Smooth muscle cell (in vitro differentiated cells): ENCODE results near the gene CDX2. TPM values are rescaled to one million over a fixed set of nuclear protein-coding genes. Genes with fewer than 3 reads are reported as not detected.

Experiments used
- DNase-seq: peaks from one replicate; lab custom pipeline; 2025; ENCODE audit not compliant: unreplicated experiment; lab: John Stamatoyannopoulos, UW
- H2AFZ ChIP-seq: fragments of 200-600 bp; sonication (generic); 2 replicates; pipeline ENCODE4 v1.6.0; 2016; ENCODE audit warnings: antibody characterized with exemption, low read depth, mild to moderate bottlenecking
- H3F3A ChIP-seq: fragments of 200-600 bp; sonication (generic); 2 replicates; pipeline ENCODE4 v1.6.0; 2017; ENCODE audit warnings: antibody characterized with exemption, low read depth
- H3K27ac ChIP-seq: fragments of 200-600 bp; sonication (generic); 2 replicates; pipeline ENCODE4 v1.5.1; 2016; ENCODE audit warnings: low read depth, mild to moderate bottlenecking
- H3K27me3 ChIP-seq: fragments of 200-600 bp; sonication (generic); 2 replicates; pipeline ENCODE4 v1.6.1; 2016; ENCODE audit warnings: low read depth, mild to moderate bottlenecking
- H3K36me3 ChIP-seq: fragments of 200-600 bp; sonication (generic); 2 replicates; pipeline ENCODE4 v1.5.1; 2016; ENCODE audit warnings: low read depth
- H3K4me1 ChIP-seq: fragments of 200-600 bp; sonication (generic); 2 replicates; pipeline ENCODE4 v1.5.1; 2016; ENCODE audit warnings: low read depth
- H3K4me2 ChIP-seq: fragments of 200-600 bp; sonication (generic); 2 replicates; pipeline ENCODE4 v1.6.0; 2016; ENCODE audit warnings: mild to moderate bottlenecking
- H3K4me3 ChIP-seq: fragments of 200-600 bp; sonication (generic); 2 replicates; pipeline ENCODE4 v1.5.1; 2016; ENCODE audit warnings: mild to moderate bottlenecking
- H3K79me2 ChIP-seq: fragments of 200-600 bp; sonication (generic); 2 replicates; pipeline ENCODE4 v1.6.0; 2016; ENCODE audit warnings: low read depth, mild to moderate bottlenecking
- H3K9ac ChIP-seq: fragments of 200-600 bp; sonication (generic); 2 replicates; pipeline ENCODE4 v1.6.0; 2016; ENCODE audit warnings: low read depth
- H3K9me3 ChIP-seq: fragments of 200-600 bp; sonication (generic); replicated peaks from 2 replicates; pipeline ENCODE4 v1.5.1; 2016; ENCODE audit warnings: low read depth
- H4K20me1 ChIP-seq: fragments of 200-600 bp; sonication (generic); 2 replicates; pipeline ENCODE4 v1.6.0; 2016; ENCODE audit warnings: low read depth
- CTCF ChIP-seq: fragments of 200-600 bp; sonication (generic); IDR thresholded peaks from 2 replicates; pipeline ENCODE4 v1.5.1; 2017; ENCODE audit warnings: borderline replicate concordance, mild to moderate bottlenecking, antibody characterized with exemption; ENCODE audit not compliant: insufficient read depth, poor library complexity, severe bottlenecking
- WGBS: methylation state at CpG from one replicate; pipeline ENCODE4 v1.1.7; 2016; ENCODE audit warnings: low lambda C conversion rate; 5-methylcytosine and 5-hydroxymethylcytosine counted together
- polyA plus RNA-seq: library from polyadenylated mRNA; unstranded; fragments of >200 nt; fragmentation: Nextera tagmentation; extraction: Ambion mirVana; gene quantifications from 2 replicates; pipeline ENCODE4 v1.2.1, GENCODE V29; 2016
- total RNA-seq: library from RNA; depleted of rRNA; stranded (reverse); fragments of >200 nt; gene quantifications from 2 replicates; pipeline ENCODE4 v1.2.3, GENCODE V29; 2014

CDX2 gene
- total and polyA plus RNA-seq, 2 experiments from 2014 or later, result 0.04 to 0.31 TPM

DNA sequence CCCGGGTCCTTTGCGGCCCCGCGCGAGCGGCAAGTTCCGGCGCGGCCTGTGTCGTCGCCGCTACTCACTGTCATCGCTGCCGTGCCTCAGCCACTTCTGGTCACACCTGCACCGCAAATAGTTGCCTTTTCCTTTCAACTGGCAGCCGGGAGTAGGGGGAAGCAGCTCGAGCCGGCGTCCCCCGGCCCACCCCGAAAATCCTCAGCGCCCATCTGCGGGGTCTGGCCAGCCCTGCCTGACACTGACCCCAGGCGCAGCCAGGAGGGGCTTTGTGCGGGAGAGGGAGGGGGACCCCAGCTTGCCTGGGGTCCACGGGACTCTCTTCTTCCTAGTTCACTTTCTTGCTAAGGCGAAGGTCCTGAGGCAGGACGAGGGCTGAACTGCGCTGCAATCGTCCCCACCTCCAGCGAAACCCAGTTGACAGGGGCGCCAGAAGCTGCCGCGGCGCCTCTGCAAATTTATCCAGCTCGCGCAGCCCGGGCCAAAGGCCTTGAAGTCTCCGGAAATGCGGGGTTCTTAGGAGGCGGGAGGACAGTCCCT, 47.6 kb downstream of the CDX2 start:
- no peak for DNase-seq
- Histone ChIP-seq H3K9ac (no peak overlapping the region), H3K4me2 (peak overlapping the region; percentile 90)

DNA sequence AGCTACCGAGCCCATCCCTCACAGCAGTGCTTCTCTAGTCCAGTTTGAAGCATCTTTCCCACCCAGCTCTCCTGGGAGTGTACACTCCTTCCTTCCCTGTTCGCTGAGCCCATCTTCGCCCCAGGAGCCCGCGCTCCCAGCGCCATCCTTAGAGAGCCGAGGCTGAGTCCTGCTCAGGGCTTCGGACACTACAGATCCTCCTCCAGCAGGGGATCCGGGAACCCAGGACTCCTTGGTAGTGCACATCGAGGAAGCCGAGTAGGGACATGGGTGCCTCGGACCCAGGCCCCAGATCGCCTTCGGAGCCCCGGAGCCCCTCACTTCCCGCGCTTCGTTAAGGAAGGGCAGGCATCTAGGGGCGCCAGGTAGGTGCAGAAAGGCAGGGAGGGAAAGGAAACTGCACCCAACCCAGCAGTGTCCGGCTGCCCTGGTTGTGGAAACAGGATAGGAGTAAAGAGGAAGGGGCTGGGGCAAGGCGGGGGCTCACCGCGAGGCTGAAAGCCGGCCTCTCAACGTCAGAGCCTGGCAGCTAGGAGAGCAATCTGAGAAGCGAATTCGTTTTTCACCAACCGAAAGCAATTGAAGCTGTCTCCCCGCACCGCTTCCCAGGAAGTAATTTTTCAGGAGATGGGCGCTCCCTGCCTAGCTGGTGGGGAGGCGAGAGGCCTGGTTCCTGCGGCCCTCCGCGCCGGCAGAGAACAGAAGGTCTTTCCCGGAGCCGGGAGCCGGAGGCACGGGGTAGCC, 48.3 kb downstream of the CDX2 start:
- H3K9me3 ChIP-seq, result no peaks in the 10 kb centered on the region
- peak overlapping the region; percentile 79 for H2AFZ ChIP-seq
- no peak overlapping the region for H3K27ac ChIP-seq
- TF ChIP-seq CTCF, result no peak
- no peaks in the 10 kb centered on the region for H3K79me2 ChIP-seq
- DNase-seq, result no peak
- peaks cover 100% of the 10 kb centered on the region for H3K27me3 ChIP-seq
- no peaks in the 10 kb centered on the region for H4K20me1 ChIP-seq
- no peaks in the 10 kb centered on the region for H3F3A ChIP-seq
- WGBS, result 5% methylated on average over 39 of the region's 40 CpGs
- no peaks in the 10 kb centered on the region for H3K36me3 ChIP-seq
- peak overlapping the region; percentile 50 for H3K4me3 ChIP-seq
- peaks cover 18% of the 10 kb centered on the region for H3K4me1 ChIP-seq
- no peak overlapping the region for H3K9ac ChIP-seq
- H3K4me2 ChIP-seq, result peak overlapping the region; percentile 90

More for the DNA sequence above, 47.6 kb downstream of the CDX2 start:
- Histone ChIP-seq H3K36me3 (no peaks in the 10 kb centered on the region), H3K27me3 (peaks cover 100% of the 10 kb centered on the region), H3K4me1 (peaks cover 18% of the 10 kb centered on the region), H3K27ac (no peak overlapping the region), H4K20me1 (no peaks in the 10 kb centered on the region), H3F3A (no peaks in the 10 kb centered on the region), H3K79me2 (no peaks in the 10 kb centered on the region), H3K4me3 (peak overlapping the region; percentile 50), H3K9me3 (no peaks in the 10 kb centered on the region), H2AFZ (peak overlapping the region; percentile 79)
- 3% methylated on average over 41 of the region's 41 CpGs for WGBS
- TF ChIP-seq CTCF, result no peak

GRCh38 chr13:27919934-27920676, 49.0 kb downstream of the CDX2 start, which contains the start of gene PDX1:
Gene PDX1, plus strand, starts transcription at chr13:27920000. Its CDS starts 139 bp downstream, at chr13:27920139.
- Histone ChIP-seq H3K79me2 (no peaks in the 10 kb centered on the region), H3K27me3 (peaks cover 100% of the 10 kb centered on the region), H3K4me3 (peak within 1 kb of the TSS; percentile 50), H3K27ac (no peak within 1 kb of the TSS), H2AFZ (peak within 1 kb of the TSS; percentile 79), H3K9ac (no peak within 1 kb of the TSS), H3F3A (no peaks in the 10 kb centered on the region), H4K20me1 (no peaks in the 10 kb centered on the region), H3K36me3 (no peaks in the 10 kb centered on the region), H3K9me3 (no peaks in the 10 kb centered on the region), H3K4me2 (peak within 1 kb of the TSS; percentile 90), H3K4me1 (peaks cover 18% of the 10 kb centered on the region)
- DNase-seq, result no peak
- WGBS, result 3% methylated on average over 53 of the region's 76 CpGs
- no peak for TF ChIP-seq CTCF
